OCI-LY7 (cell line): Measurements from ENCODE around the gene ARMC9.

Source experiments
- EZH2phosphoT487 ChIP-seq: fragments of 200-600 bp; sonication (generic); IDR thresholded peaks from 2 replicates; pipeline ENCODE4 v1.6.1; 2018; ENCODE audit warnings: low read depth, borderline replicate concordance, mild to moderate bottlenecking, mixed run types, antibody characterized with exemption, low read length, moderate library complexity, mixed read lengths
- TF ChIP-seq, protein P1 (sequence below): fragments of 200-600 bp; sonication (generic); conservative IDR thresholded peaks from 2 replicates; pipeline ENCODE4 v1.5.1; 2014; ENCODE audit warnings: mild to moderate bottlenecking, antibody characterized with exemption, low read length, moderate library complexity, mixed read lengths

- TF ChIP-seq, protein P1, sequence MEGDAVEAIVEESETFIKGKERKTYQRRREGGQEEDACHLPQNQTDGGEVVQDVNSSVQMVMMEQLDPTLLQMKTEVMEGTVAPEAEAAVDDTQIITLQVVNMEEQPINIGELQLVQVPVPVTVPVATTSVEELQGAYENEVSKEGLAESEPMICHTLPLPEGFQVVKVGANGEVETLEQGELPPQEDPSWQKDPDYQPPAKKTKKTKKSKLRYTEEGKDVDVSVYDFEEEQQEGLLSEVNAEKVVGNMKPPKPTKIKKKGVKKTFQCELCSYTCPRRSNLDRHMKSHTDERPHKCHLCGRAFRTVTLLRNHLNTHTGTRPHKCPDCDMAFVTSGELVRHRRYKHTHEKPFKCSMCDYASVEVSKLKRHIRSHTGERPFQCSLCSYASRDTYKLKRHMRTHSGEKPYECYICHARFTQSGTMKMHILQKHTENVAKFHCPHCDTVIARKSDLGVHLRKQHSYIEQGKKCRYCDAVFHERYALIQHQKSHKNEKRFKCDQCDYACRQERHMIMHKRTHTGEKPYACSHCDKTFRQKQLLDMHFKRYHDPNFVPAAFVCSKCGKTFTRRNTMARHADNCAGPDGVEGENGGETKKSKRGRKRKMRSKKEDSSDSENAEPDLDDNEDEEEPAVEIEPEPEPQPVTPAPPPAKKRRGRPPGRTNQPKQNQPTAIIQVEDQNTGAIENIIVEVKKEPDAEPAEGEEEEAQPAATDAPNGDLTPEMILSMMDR: no peak
- no peak for TF ChIP-seq EZH2phosphoT487
Measured at GRCh38 chr2:231181860-231182512, 16.4 kb upstream of the ARMC9 start.
